NCI-H2171 treated with DMSO at 0.1 percent for 48 hours (cell line): Measurements from ENCODE around the gene RETREG1.

Source experiments
- DNase-seq: peaks from one replicate; lab custom pipeline; 2025; lab: John Stamatoyannopoulos, UW

RETREG1 gene

GRCh38 chr5:16580382-16580781 is 36.4 kb downstream of the RETREG1 start:
- DNase-seq, result no peak

DNA sequence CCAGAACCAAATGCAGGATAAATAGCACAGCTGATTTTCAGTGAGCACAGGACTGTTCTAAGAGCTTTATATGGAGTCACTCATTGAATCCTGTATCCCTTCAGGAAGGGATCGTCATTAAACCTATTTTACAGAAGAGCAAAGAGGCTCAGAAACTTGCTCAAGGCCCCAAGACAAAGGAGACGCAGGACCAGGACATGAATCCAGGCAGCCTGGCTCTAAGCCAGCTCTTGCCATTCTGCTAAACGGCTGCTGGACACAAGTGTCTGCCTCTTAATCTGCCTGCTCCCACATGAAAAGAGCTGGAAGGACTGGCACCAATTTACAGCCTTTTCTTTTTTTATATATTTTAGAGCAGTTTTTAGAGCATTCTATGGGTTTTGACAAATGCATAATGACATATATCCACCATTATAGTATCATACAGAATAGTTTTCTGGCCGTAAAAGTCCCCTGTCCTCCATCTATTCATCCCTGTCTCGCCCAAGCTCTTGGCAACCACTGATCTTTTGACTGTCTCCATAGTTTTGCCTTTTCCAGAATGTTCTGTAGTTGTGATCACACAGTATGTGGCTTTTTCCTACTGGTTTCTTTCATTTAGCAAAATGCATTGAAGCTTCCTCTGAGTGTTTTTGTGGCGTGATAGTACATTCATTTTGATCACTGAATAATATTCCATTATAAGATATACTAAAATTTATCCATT is 37.5 kb downstream of the RETREG1 start:
- DNase-seq, result no peak

DNA sequence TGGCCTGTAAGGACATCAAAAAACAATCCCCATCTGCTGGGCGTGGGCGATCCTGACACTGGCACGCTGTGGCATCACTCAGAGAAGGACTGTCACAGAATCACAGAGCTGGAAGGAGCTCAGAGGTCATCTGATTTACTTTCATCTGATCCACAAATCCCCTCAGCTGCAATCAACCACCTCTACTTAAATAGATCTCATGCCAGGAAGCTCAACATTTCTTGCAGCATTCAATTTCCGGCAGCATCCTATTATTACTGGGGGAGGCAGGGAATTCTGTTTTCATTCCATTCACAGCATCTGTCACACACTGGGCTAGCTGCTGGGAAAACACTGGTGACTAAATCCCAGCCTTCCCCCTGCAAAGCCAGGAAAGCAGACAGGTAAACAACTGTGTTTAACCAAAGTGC is 38.3 kb downstream of the RETREG1 start:
- DNase-seq, result peak; percentile 62

GRCh38 chr5:16577677-16578076 is 39.1 kb downstream of the RETREG1 start:
- no peak for DNase-seq

DNA sequence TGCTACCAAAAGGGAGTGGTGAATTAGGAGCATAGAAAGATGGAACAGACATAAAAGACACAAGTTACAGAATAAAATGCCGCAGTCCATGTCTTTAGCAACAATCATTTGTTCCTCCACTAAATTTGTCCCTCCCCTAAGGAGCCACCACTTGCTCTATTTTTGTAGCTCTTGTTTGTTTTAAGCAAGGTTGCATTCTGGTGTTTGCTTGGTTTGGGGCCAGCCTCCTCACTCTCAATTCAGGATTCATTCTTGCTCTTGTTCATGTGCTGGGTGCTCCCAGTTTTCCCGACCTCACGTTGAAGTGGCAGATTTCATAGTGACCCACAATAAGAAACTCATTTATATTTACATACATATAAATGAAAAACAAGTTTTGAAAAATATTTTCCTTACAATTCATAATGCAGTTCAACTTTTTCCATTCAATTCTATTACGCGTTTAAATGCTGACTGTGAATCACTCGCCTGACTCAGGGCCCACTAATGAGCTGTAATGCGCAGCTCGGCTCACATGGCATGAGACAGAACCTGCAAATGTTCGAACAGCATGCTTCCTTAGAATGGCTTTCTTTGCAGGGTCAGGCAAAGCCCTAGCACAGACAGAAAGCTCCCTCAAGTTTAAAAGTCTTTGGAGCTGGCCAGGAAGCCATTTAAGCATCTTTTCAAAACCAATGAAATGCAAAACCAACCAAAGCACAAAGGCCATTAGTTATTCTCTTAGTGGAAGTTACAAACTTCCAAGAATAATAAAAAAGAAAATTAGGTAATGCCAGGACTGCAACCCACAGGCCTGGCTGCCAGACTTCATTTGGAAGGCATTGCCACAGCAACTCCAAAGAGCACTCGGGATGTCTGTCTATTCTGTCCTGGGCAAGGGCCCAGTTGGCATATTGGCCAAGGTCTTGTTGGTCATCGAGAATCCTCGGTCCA is 41.7 kb downstream of the RETREG1 start:
- DNase-seq, result no peak

- DNase-seq, result no peak
These were observed 43.4 kb downstream of the RETREG1 start for GRCh38 chr5:16573401-16573800.

DNA sequence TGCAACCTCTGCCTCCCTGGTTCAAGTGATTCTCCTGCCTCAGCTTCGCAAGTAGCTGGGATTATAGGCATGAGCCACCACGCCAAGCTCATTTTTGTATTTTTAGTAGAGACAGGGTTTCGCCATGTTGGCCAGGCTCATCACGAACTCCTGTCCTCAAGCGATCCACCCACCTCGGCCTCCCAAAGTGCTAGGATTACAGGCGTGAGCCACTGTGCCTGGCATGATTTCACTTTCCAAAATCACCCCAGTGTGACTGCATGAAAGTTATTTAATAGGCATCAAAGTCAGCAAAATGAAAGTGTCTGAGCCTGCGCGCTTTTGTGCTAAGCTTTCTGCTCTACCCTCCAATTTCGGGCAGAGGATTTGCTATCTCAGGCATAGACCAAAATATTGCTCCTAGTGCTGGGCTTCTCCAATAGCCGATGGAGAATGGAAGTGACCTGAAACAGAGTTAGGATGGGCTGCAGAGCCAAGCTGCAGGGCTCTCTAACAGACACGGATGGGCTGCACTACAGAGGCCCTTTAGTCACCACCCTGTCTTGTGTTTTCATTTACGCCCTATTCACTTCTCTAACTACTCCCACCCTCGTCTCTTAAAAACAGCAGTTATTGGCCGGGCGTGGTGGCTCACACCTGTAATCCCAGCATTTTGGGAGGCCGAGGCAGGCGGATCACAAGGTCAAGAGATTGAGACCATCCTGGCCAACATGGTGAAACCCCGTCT is 44.3 kb downstream of the RETREG1 start:
- no peak for DNase-seq

DNA sequence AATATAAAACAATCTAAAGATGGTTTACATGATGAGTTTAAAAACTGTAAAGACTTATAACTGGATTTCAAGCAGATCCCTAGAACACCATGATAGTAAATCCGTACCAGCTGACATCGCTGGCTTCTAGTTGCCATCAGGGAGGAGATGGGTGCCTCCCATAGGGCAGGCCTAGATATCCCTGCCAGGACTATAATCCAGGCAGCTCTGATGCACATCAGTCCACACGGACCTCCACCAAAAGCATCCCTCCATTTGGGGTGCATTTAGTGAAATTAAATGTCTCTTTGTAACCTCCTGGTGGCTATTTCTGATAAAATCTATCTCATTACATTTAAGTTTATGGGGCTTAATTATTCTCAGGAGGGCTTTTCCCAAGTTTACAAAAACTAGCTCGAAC is 45.8 kb downstream of the RETREG1 start:
- DNase-seq, result no peak

GRCh38 chr5:16570121-16570815 is 46.5 kb downstream of the RETREG1 start:
- DNase-seq, result no peak

- peak; percentile 92 for DNase-seq
These were observed 47.8 kb downstream of the RETREG1 start for GRCh38 chr5:16568875-16569580.

GRCh38 chr5:16567365-16567764 is 49.4 kb downstream of the RETREG1 start:
- no peak for DNase-seq

DNA sequence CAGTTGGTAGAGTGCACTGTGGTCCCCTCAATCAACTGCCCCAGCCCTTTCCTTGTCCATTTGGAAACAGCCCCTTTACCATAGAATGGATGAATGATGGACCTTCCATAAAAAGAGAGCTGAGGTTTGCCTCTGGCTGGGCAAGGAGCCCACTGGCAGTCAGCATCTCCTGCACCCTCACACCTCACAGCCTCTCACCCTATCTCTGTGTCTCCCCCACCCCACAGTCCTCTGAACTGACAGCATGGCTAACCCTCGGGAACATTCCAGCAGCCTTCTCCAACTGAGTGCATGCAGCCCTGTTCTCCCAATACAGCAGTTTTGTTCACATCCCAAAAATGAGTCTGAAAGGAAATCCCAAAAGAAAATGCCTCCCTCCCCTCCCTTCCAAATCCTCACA is 51.7 kb downstream of the RETREG1 start:
- DNase-seq, result no peak

DNA sequence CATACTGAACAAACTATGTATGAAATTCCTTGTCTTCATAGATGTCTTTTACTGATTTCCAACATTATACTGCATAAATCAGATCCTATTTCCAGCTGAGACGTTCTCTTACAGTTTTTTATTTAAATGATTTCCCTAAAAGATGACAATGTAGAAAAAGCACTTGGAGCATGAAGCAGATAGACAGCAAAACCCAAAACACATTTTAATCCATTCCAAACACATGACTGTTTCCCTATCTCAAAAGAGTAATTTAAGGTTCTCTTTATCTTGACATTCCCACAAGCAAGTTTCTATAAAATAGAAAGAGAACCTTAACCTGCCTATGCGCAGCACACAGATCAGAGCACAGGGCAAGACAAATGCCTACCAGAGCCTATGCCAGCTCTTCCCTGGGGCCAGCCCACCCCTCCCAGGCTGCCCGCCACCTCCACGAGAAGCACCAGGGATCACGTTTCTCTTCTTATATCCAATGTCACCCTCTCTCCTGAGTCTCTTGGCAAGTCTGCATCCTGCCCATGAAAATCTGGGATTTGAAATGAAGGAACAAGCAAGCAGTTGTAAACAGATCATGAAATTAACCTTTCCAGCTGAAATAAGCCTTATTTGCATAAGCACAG is 52.4 kb downstream of the RETREG1 start:
- DNase-seq, result peak; percentile 90

GRCh38 chr5:16563686-16564085 is 53.1 kb downstream of the RETREG1 start:
- no peak for DNase-seq

DNA sequence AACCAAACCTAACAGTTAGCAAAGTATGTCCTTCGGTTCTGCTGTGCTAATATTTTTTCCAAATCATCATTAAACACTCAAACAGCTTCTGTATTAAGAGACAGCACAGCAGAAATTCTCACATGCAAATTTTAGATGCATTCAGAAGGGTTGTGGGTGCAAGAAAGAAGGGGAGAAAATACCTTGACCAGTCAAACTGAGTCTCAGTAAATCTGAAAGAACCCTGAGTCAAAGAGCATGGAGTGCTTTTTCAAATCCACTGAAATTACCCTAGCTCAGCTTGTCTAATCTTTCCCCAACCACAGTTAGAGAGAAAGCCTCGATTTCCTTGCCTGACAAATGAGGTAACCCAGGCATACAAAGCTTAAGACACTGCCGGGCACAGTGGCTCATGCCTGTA is 55.1 kb downstream of the RETREG1 start:
- DNase-seq, result no peak

- peak; percentile 22 for DNase-seq
These were observed 57.1 kb downstream of the RETREG1 start for GRCh38 chr5:16559702-16560101.

- no peak for DNase-seq
These were observed 57.7 kb downstream of the RETREG1 start for GRCh38 chr5:16558984-16559629.

DNA sequence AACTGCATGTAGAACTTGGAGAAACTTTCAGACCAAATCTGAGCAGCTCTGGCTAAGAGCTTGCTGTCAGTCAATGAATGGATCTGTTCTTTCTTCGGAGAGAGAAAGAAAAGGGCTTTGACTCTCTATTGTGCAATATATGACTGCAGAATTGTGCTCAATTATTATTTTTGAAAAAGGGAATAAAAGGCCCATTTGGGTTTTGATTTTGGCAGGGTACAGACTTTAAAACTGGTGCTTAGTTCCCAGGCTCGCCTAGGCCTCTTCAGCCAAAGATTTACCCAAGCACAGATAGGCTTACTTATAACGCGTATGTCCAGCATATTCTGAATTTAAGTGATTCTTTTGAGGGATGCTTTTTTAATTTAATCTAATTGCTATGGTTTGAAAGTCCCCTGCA is 59.3 kb downstream of the RETREG1 start:
- no peak for DNase-seq

- DNase-seq, result peak; percentile 38
These were observed 62.7 kb downstream of the RETREG1 start for GRCh38 chr5:16554110-16554509.

DNA sequence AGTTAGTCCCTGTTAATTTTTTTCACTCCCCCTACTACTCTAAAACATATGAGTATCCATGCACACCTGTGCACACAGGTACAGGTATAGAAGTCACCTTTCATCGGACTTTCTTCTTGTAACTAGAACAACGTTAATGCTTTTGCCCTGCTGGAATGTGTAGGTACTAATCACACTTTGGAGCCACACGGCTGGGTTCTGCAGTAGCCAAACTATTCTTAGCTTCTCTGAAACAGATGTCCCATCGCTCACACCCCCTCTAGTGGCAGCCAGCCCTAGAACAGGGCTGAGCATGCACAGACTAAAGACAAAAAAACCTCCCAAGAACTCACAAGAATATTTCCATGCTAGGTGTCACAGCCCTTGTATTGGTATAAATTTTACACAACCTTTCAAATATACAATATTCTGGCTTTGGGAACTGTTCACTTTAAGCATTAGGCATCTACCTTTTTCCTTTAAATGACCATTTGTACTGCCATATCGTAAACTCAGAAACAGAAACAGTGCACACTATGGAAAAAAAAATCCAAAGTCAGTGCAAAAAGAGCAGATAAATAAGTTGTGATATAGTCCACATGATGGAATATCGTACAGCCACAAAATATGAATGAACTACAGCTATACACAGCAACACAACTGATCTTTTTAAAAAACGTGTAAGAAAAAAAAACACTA is 64.0 kb downstream of the RETREG1 start:
- peak; percentile 81 for DNase-seq
